ENCODE measurements around the gene CCDC59. TPM values are rescaled to one million over a fixed set of nuclear protein-coding genes. Genes with fewer than 3 reads are reported as not detected.

CCDC59 gene
- total RNA-seq, 1 donor from 2014 or later, result 37.1 TPM

- Mint-ChIP-seq H3K27me3 (no peaks in the 10 kb centered on the region), H3K27ac (no peak overlapping the region), H3K4me1 (ENCODE audit: low read depth) (no peaks in the 10 kb centered on the region), H3K9me3 (ENCODE audit: low read depth) (no peaks in the 10 kb centered on the region), H3K36me3 (ENCODE audit: insufficient read depth) (peaks cover 15% of the 10 kb centered on the region), H3K4me3 (ENCODE audit: low read depth) (no peak overlapping the region)
- no peak for DNase-seq (ENCODE audit: low spot score, unreplicated experiment)
- no peak for TF ChIP-seq CTCF (IDR thresholded peaks at IDR 0.05; ENCODE audit: unreplicated experiment)
Observed at GRCh38 chr12:82351390-82351789, 6.8 kb downstream of the CCDC59 start.

GRCh38 chr12:82350161-82350560, 8.0 kb downstream of the CCDC59 start:
- H3K9me3 Mint-ChIP-seq (ENCODE audit: low read depth), result no peaks in the 10 kb centered on the region
- no peaks in the 10 kb centered on the region for H3K4me1 Mint-ChIP-seq (ENCODE audit: low read depth)
- no peak for DNase-seq (ENCODE audit: low spot score, unreplicated experiment)
- TF ChIP-seq CTCF (IDR thresholded peaks at IDR 0.05; ENCODE audit: unreplicated experiment), result no peak
- H3K4me3 Mint-ChIP-seq (ENCODE audit: low read depth), result no peak overlapping the region
- peaks cover 10% of the 10 kb centered on the region for H3K36me3 Mint-ChIP-seq (ENCODE audit: insufficient read depth)
- no peak overlapping the region for H3K27ac Mint-ChIP-seq
- H3K27me3 Mint-ChIP-seq, result no peaks in the 10 kb centered on the region

- no peak for DNase-seq (ENCODE audit: low spot score, unreplicated experiment)
- Mint-ChIP-seq H3K27me3 (no peaks in the 10 kb centered on the region), H3K27ac (peak overlapping the region; percentile 34), H3K9me3 (ENCODE audit: low read depth) (no peaks in the 10 kb centered on the region), H3K4me1 (ENCODE audit: low read depth) (peaks cover 10% of the 10 kb centered on the region), H3K4me3 (ENCODE audit: low read depth) (no peak overlapping the region), H3K36me3 (ENCODE audit: insufficient read depth) (no peaks in the 10 kb centered on the region)
- TF ChIP-seq CTCF (IDR thresholded peaks at IDR 0.05; ENCODE audit: unreplicated experiment), result no peak
Observed at GRCh38 chr12:82329508-82329907, 28.7 kb downstream of the CCDC59 start.

- Mint-ChIP-seq H3K27me3 (no peaks in the 10 kb centered on the region), H3K4me3 (ENCODE audit: low read depth) (no peak overlapping the region), H3K9me3 (ENCODE audit: low read depth) (no peaks in the 10 kb centered on the region), H3K4me1 (ENCODE audit: low read depth) (peaks cover 10% of the 10 kb centered on the region), H3K36me3 (ENCODE audit: insufficient read depth) (no peaks in the 10 kb centered on the region), H3K27ac (no peak overlapping the region)
- no peak for DNase-seq (ENCODE audit: low spot score, unreplicated experiment)
- no peak for TF ChIP-seq CTCF (IDR thresholded peaks at IDR 0.05; ENCODE audit: unreplicated experiment)
Observed at GRCh38 chr12:82327861-82328260, 30.3 kb downstream of the CCDC59 start.

- peaks cover 10% of the 10 kb centered on the region for H3K4me1 Mint-ChIP-seq (ENCODE audit: low read depth)
- no peak for DNase-seq (ENCODE audit: low spot score, unreplicated experiment)
- no peak overlapping the region for H3K4me3 Mint-ChIP-seq (ENCODE audit: low read depth)
- no peak overlapping the region for H3K27ac Mint-ChIP-seq
- H3K36me3 Mint-ChIP-seq (ENCODE audit: insufficient read depth), result no peaks in the 10 kb centered on the region
- no peaks in the 10 kb centered on the region for H3K27me3 Mint-ChIP-seq
- peak; percentile 79 for TF ChIP-seq CTCF (IDR thresholded peaks at IDR 0.05; ENCODE audit: unreplicated experiment)
- H3K9me3 Mint-ChIP-seq (ENCODE audit: low read depth), result no peaks in the 10 kb centered on the region
Observed at GRCh38 chr12:82326905-82327503, 31.2 kb downstream of the CCDC59 start.

Data from progenitor cell of endocrine pancreas (in vitro differentiated cells).